ENCODE measurements around the gene MPP1.

The MPP1 gene

DNA sequence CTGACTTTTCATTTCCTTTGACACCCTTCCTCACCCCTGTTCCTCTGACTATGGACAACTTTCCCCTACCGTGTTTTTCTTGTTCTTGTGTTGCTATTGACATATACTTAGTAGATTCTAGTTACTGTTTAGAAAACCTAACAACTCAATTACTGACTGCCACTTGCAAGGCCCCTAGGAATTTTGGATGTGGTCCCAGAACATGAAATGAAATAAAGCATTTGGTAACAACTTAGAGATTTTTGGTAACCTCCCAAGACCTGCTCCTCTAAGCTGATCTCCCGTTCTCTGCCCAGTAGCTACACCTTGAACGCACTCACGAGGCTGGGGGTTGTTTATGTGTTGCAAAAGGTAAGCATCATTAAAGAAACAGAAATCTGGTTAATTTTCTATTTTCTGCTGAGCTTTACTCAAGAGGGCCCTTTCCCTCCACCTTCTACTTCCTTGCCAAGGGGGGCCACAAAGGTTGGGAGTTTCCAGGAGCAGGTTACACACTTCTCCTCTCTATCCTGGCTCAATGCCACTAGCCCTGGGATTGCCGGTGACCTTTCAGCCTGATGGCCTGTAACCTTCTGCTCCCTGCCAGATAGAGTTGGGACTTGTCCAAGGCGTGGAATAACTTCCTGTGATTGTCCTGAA is 74.9 kb downstream of the MPP1 start:
- DNase-seq, result no peak

DNA sequence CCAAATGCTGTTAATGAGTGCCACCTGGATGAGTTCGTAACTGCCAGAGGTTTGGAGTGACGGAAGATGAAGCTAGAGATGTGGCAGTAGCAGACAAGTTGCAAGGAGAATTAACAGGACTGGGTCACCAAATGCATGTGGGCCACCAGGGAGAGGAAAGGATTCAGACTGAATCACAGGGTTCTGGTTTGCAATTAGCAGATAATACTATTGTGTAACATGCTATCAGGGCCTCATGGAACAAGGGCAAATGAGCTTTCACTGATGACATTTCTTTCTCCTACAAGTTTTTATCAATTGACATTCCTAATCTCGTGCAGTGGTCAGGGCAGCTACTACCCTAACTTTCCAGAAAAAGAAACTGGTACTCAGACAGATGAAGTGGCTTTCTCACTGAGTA is 75.8 kb downstream of the MPP1 start:
- DNase-seq, result no peak
